H1 (cell line): ENCODE measurements around the gene MIA3. TPM values are rescaled to one million over a fixed set of nuclear protein-coding genes. Genes with fewer than 3 reads are reported as not detected.

Source experiments
- CHD7 ChIP-seq: fragments of 300-600 bp; sonication (generic); IDR thresholded peaks from 2 replicates; pipeline ENCODE4 v1.7.1; 2012; ENCODE audit warnings: low read length, moderate library complexity, mild to moderate bottlenecking, inconsistent platforms; ENCODE audit not compliant: insufficient replicate concordance
- NANOG ChIP-seq: IDR thresholded peaks from 2 replicates; pipeline ENCODE4 v1.6.1; 2011; ENCODE audit warnings: low read length, low read depth, mild to moderate bottlenecking, inconsistent platforms; ENCODE audit not compliant: insufficient read depth, poor library complexity, severe bottlenecking
- SRF ChIP-seq: IDR thresholded peaks from 2 replicates; pipeline ENCODE4 v1.6.1; 2011; ENCODE audit warnings: mild to moderate bottlenecking, low read depth, low read length, moderate library complexity
- TEAD4 ChIP-seq: IDR thresholded peaks from 2 replicates; pipeline ENCODE4 v1.6.1; 2012; ENCODE audit warnings: low read depth, low read length, inconsistent platforms, mixed read lengths
- polyA plus RNA-seq, 7 experiments: library from polyadenylated mRNA; depleted of rRNA in 3 of 7; stranded (reverse) in 5 of 7; unstranded in 2 of 7; fragments of >200 nt in 5 of 7; fragments of 200-250 nt in 2 of 7; gene quantifications; 1 replicate in 5 of 7; 2 replicates in 1 of 7; 4 replicates in 1 of 7; pipeline versions ENCODE4 v1.2.1 to v1.2.3, GENCODE V29; 2011 to 2013; ENCODE audit warnings: missing spikeins in 2 of 7, mixed read lengths in 2 of 7
- total RNA-seq: library from RNA; stranded (reverse); fragmentation: NEBNext Ultra II Directional; extraction: Animal tissue kit (Norgen Biotek cat#: 25700); gene quantifications from 2 replicates; pipeline ENCODE4 v1.2.1, GENCODE V29; 2021

MIA3 gene
- total and polyA plus RNA-seq, 2 of the 8 experiments (the other 6 are each of a cell fraction or from before 2014, with no cell fraction given), result 69.0 to 105 TPM

DNA sequence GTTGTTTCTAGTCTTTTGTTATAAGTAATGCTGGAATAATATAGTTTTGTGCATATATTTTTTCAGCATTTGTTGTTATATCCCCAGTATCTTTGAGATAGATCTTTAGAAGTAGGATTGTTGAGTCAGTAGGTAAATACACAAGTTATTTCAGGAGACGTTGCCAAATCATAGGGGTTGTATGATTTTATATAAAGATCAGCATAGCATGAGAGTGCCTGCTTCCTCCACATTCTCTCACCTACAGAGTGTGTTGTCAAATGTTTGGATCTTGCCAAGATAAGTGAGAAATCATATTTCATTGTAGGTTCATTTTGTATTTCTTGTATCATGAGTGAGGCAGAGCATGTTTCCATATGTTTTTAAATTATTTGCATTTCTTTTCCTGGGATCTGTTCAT lies 24.6 kb downstream of the MIA3 start (continued):
- TF ChIP-seq CHD7, result no peak
- no peak for TF ChIP-seq SRF
- TF ChIP-seq TEAD4, result no peak
- TF ChIP-seq NANOG, result no peak
